Astrocyte of the spinal cord (primary cell): Measurements from ENCODE around the gene LHFPL3.

Experiments used
- DNase-seq: peaks from one replicate; pipeline ENCODE4 v3.0.0; 2011; ENCODE audit warnings: low read depth, low spot score
- H3K4me3 ChIP-seq: 2 replicates; pipeline ENCODE4 v1.5.1; 2011; ENCODE audit warnings: low read depth, mild to moderate bottlenecking, low read length, moderate library complexity
- CTCF ChIP-seq: IDR thresholded peaks from 2 replicates; pipeline ENCODE4 v1.5.1; 2012; ENCODE audit warnings: low read depth, mild to moderate bottlenecking, low read length, inconsistent platforms
- in situ Hi-C: cut with HindIII; loops from 2 replicates; pipeline ENCODE4 v1.10.0; 2017; ENCODE audit warnings: low sequenced_read_pairs

The LHFPL3 gene

GRCh38 chr7:104656467-104656866, 328.1 kb downstream of the LHFPL3 start:
- in situ Hi-C loops: no loop called here
- DNase-seq: no peak
- TF ChIP-seq CTCF: no peak
- H3K4me3 ChIP-seq: no peak overlapping the region

GRCh38 chr7:104657134-104657533, 328.7 kb downstream of the LHFPL3 start:
- DNase-seq: no peak
- no peak overlapping the region for H3K4me3 ChIP-seq
- in situ Hi-C loops: no loop called here
- TF ChIP-seq CTCF: no peak

GRCh38 chr7:104661575-104661974, 333.2 kb downstream of the LHFPL3 start:
- no peak for DNase-seq
- no peak for TF ChIP-seq CTCF
- H3K4me3 ChIP-seq: no peak overlapping the region
- in situ Hi-C loops: no loop called here

- no peak for DNase-seq
- TF ChIP-seq CTCF: no peak
- H3K4me3 ChIP-seq: no peak overlapping the region
- in situ Hi-C loops: no loop called here
Observed at GRCh38 chr7:104664648-104665047, 336.2 kb downstream of the LHFPL3 start.

GRCh38 chr7:104677587-104677986, 349.2 kb downstream of the LHFPL3 start:
- DNase-seq: no peak
- no peak for TF ChIP-seq CTCF
- in situ Hi-C loops: no loop called here
- H3K4me3 ChIP-seq: no peak overlapping the region

GRCh38 chr7:104679085-104679484, 350.7 kb downstream of the LHFPL3 start:
- no peak for DNase-seq
- in situ Hi-C loops: no loop called here
- no peak for TF ChIP-seq CTCF
- no peak overlapping the region for H3K4me3 ChIP-seq

- H3K4me3 ChIP-seq: no peak overlapping the region
- in situ Hi-C loops: no loop called here
- no peak for DNase-seq
- TF ChIP-seq CTCF: no peak
Observed at GRCh38 chr7:104686286-104686685, 357.9 kb downstream of the LHFPL3 start.
